ENCODE measurements around the gene RNF223.
"Not testable (repeated sequence)": the region's sequence is repeated elsewhere in the genome, so short reads cannot be mapped to it uniquely, and the experiment has no call there.

The RNF223 gene

DNA sequence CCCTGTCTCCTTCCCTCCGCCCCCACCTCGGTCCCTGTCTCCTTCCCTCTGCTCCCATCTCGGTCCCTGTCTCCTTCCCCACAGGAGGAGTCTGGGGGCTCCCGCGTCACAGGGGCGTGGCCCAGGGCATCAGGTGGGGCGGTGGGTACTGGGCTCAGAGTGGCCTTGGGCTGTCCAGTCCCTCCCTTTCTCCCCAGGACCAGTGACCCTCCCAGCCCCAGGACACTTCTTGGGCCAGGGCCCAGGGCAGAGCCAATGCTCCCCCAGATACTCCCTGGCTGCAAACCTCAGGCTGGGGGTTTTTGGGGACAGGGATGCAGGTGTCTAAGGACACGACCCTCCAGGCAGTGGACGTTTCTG lies 6.8 kb upstream of the RNF223 start:
- Histone ChIP-seq H3K27me3 (replicated peaks; ENCODE audit: insufficient read depth, low read length) (peaks cover 13% of the 10 kb centered on the region), H4K20me1 (ENCODE audit: insufficient read depth, low read length) (no peaks in the 10 kb centered on the region), H3K9ac (ENCODE audit: low read length) (no peak overlapping the region), H3F3A (ENCODE audit: insufficient read depth, low read length) (no peaks in the 10 kb centered on the region), H3K36me3 (replicated peaks; ENCODE audit: insufficient read depth, low read length) (no peaks in the 10 kb centered on the region), H3K4me1 (ENCODE audit: low read length) (no peaks in the 10 kb centered on the region), H3K4me2 (ENCODE audit: low read depth, low read length) (no peak overlapping the region), H3K4me3 (ENCODE audit: low read length) (no peak overlapping the region), H3K9me2 (replicated peaks; ENCODE audit: insufficient read depth, low read length) (no peaks in the 10 kb centered on the region), H3K79me2 (ENCODE audit: low read length) (no peaks in the 10 kb centered on the region), H2AFZ (ENCODE audit: low read length) (no peak overlapping the region), H3K27ac (ENCODE audit: low read length) (no peak overlapping the region), H3K9me3 (replicated peaks; ENCODE audit: insufficient read depth, low read length) (no peaks in the 10 kb centered on the region)
- no peak for DNase-seq
- TF ChIP-seq EZH2 (optimal IDR thresholded peaks at IDR 0.05; ENCODE audit: low read depth, low read length) (no peak), EZH2phosphoT487 (IDR thresholded peaks at IDR 0.05; ENCODE audit: low read length) (no peak)
- TF ChIP-seq, protein P1, sequence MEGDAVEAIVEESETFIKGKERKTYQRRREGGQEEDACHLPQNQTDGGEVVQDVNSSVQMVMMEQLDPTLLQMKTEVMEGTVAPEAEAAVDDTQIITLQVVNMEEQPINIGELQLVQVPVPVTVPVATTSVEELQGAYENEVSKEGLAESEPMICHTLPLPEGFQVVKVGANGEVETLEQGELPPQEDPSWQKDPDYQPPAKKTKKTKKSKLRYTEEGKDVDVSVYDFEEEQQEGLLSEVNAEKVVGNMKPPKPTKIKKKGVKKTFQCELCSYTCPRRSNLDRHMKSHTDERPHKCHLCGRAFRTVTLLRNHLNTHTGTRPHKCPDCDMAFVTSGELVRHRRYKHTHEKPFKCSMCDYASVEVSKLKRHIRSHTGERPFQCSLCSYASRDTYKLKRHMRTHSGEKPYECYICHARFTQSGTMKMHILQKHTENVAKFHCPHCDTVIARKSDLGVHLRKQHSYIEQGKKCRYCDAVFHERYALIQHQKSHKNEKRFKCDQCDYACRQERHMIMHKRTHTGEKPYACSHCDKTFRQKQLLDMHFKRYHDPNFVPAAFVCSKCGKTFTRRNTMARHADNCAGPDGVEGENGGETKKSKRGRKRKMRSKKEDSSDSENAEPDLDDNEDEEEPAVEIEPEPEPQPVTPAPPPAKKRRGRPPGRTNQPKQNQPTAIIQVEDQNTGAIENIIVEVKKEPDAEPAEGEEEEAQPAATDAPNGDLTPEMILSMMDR (IDR thresholded peaks at IDR 0.05; ENCODE audit: low read length) = no peak

- Histone ChIP-seq H3K4me1 (ENCODE audit: low read length) (no peaks in the 10 kb centered on the region), H3K4me2 (ENCODE audit: low read depth, low read length) (peak overlapping the region; percentile 14; the same call in 1 of the 2 replicates)
Measured at GRCh38 chr1:1080122-1080757, 6.1 kb upstream of the RNF223 start.

DNA sequence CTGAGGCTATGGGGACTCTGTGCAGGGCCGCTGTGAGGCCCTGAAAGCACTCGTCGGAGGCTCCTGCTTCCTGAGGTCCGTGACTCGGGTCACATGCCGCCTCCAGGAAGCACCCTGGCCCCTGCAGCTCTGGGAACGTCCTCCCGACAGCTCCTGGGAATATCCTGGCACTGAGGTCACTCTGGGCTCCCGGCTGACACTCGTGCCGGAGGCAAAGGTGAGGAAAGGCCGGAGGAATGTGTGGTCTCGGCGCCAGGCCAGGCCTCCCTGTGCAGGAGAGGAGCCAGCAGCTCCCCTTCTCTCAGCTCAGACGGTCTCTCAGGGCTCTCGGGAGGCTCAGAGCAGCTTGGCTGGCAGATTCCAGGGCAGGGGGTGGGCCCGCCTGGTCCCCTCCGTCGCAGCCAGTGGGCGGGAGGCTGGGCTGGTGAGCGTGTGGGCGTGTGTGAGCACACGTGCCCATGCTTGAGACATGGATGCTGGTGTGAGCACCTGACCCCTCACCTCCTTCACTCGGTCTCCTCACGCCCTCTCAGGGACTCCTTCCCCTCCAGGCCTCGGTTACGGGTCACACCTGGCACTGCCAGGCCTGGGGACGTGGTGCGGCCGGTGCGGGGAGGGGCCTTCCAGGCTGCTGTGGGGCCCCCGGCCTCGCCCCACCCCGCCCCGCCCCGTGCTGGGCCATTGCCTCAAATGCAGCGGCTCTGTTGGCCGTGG lies 5.5 kb upstream of the RNF223 start:
- no peak for DNase-seq

More at GRCh38 chr1:1080122-1080757, 6.1 kb upstream of the RNF223 start:
- Histone ChIP-seq H3K4me3 (ENCODE audit: low read length) (no peak overlapping the region), H4K20me1 (ENCODE audit: insufficient read depth, low read length) (no peaks in the 10 kb centered on the region), H3K9ac (ENCODE audit: low read length) (no peak overlapping the region), H2AFZ (ENCODE audit: low read length) (no peak overlapping the region), H3K9me3 (replicated peaks; ENCODE audit: insufficient read depth, low read length) (no peaks in the 10 kb centered on the region), H3F3A (ENCODE audit: insufficient read depth, low read length) (no peaks in the 10 kb centered on the region), H3K27ac (ENCODE audit: low read length) (no peak overlapping the region), H3K36me3 (replicated peaks; ENCODE audit: insufficient read depth, low read length) (no peaks in the 10 kb centered on the region), H3K27me3 (replicated peaks; ENCODE audit: insufficient read depth, low read length) (peaks cover 20% of the 10 kb centered on the region), H3K79me2 (ENCODE audit: low read length) (no peaks in the 10 kb centered on the region), H3K9me2 (replicated peaks; ENCODE audit: insufficient read depth, low read length) (no peaks in the 10 kb centered on the region)
- no peak for DNase-seq
- TF ChIP-seq, protein P1 (IDR thresholded peaks at IDR 0.05; ENCODE audit: low read length) = no peak
- TF ChIP-seq EZH2phosphoT487 (IDR thresholded peaks at IDR 0.05; ENCODE audit: low read length) (no peak), EZH2 (optimal IDR thresholded peaks at IDR 0.05; ENCODE audit: low read depth, low read length) (no peak)

DNA sequence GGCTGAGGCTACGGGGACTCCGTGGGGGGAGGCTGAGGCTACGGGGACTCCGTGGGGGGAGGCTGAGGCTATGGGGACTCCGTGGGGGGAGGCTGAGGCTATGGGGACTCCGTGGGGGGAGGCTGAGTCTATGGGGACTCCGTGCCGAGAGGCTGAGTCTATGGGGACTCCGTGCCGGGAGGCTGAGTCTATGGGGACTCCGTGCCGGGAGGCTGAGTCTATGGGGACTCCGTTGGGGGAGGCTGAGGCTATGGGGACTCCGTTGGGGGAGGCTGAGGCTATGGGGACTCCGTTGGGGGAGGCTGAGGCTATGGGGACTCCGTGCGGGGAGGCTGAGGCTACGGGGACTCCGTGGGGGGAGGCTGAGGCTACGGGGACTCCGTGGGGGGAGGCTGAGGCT lies 3.3 kb upstream of the RNF223 start:
- H3K9ac ChIP-seq (ENCODE audit: low read length); H3K4me1 ChIP-seq (ENCODE audit: low read length); H3K79me2 ChIP-seq (ENCODE audit: low read length); H3K36me3 ChIP-seq (replicated peaks; ENCODE audit: insufficient read depth, low read length); H3K27ac ChIP-seq (ENCODE audit: low read length); H3K9me2 ChIP-seq (replicated peaks; ENCODE audit: insufficient read depth, low read length); H3F3A ChIP-seq (ENCODE audit: insufficient read depth, low read length); H3K4me3 ChIP-seq (ENCODE audit: low read length); H2AFZ ChIP-seq (ENCODE audit: low read length); H3K4me2 ChIP-seq (ENCODE audit: low read depth, low read length); DNase-seq; H3K9me3 ChIP-seq (replicated peaks; ENCODE audit: insufficient read depth, low read length); H4K20me1 ChIP-seq (ENCODE audit: insufficient read depth, low read length): not testable (repeated sequence)
- peaks cover 48% of the 10 kb centered on the region for H3K27me3 ChIP-seq (replicated peaks; ENCODE audit: insufficient read depth, low read length)

More for the DNA sequence above, 5.5 kb upstream of the RNF223 start:
- Histone ChIP-seq H3K9me2 (replicated peaks; ENCODE audit: insufficient read depth, low read length) (no peaks in the 10 kb centered on the region), H3K27me3 (replicated peaks; ENCODE audit: insufficient read depth, low read length) (peaks cover 27% of the 10 kb centered on the region), H3K4me3 (ENCODE audit: low read length) (no peak overlapping the region), H3K79me2 (ENCODE audit: low read length) (no peaks in the 10 kb centered on the region), H3K4me2 (ENCODE audit: low read depth, low read length) (peak overlapping the region; percentile 14), H3K36me3 (replicated peaks; ENCODE audit: insufficient read depth, low read length) (no peaks in the 10 kb centered on the region), H4K20me1 (ENCODE audit: insufficient read depth, low read length) (no peaks in the 10 kb centered on the region), H2AFZ (ENCODE audit: low read length) (no peak overlapping the region), H3K4me1 (ENCODE audit: low read length) (no peaks in the 10 kb centered on the region), H3K27ac (ENCODE audit: low read length) (no peak overlapping the region), H3F3A (ENCODE audit: insufficient read depth, low read length) (no peaks in the 10 kb centered on the region), H3K9ac (ENCODE audit: low read length) (no peak overlapping the region), H3K9me3 (replicated peaks; ENCODE audit: insufficient read depth, low read length) (no peaks in the 10 kb centered on the region)
- TF ChIP-seq, protein P1 (IDR thresholded peaks at IDR 0.05; ENCODE audit: low read length) = no peak
- TF ChIP-seq EZH2 (optimal IDR thresholded peaks at IDR 0.05; ENCODE audit: low read depth, low read length) (no peak), EZH2phosphoT487 (IDR thresholded peaks at IDR 0.05; ENCODE audit: low read length) (no peak)

Measured in MM.1S (cell line).